ENCODE measurements around the gene ACTN4.

GRCh38 chr19:38728752-38729541 lies 81.5 kb downstream of the ACTN4 start:
- TF ChIP-seq NR3C1 (IDR thresholded peaks at IDR 0.05) (no peak), ESRRA (IDR thresholded peaks at IDR 0.05; ENCODE audit: borderline replicate concordance, low read length) (no peak), TP53 (CRISPR knock-in tag; IDR thresholded peaks at IDR 0.05) (no peak), ZSCAN20 (CRISPR knock-in tag; IDR thresholded peaks at IDR 0.05) (no peak), ZNF302 (CRISPR knock-in tag; IDR thresholded peaks at IDR 0.05) (no peak), CHD4 (IDR thresholded peaks at IDR 0.05; ENCODE audit: borderline replicate concordance) (no peak)
- TF ChIP-seq, protein P1, sequence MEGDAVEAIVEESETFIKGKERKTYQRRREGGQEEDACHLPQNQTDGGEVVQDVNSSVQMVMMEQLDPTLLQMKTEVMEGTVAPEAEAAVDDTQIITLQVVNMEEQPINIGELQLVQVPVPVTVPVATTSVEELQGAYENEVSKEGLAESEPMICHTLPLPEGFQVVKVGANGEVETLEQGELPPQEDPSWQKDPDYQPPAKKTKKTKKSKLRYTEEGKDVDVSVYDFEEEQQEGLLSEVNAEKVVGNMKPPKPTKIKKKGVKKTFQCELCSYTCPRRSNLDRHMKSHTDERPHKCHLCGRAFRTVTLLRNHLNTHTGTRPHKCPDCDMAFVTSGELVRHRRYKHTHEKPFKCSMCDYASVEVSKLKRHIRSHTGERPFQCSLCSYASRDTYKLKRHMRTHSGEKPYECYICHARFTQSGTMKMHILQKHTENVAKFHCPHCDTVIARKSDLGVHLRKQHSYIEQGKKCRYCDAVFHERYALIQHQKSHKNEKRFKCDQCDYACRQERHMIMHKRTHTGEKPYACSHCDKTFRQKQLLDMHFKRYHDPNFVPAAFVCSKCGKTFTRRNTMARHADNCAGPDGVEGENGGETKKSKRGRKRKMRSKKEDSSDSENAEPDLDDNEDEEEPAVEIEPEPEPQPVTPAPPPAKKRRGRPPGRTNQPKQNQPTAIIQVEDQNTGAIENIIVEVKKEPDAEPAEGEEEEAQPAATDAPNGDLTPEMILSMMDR (IDR thresholded peaks at IDR 0.05): no peak
